Cardiac fibroblast (primary cell): ENCODE results near the gene ZNF629.
"Not testable (repeated sequence)": the region's sequence is repeated elsewhere in the genome, so short reads cannot be mapped to it uniquely, and the experiment has no call there.

Experiments used
- DNase-seq, 2 donors: peaks; one replicate each; pipeline versions ENCODE4 v3.0.0 to v3.0.0-alpha.2; 2010; ENCODE audit warnings: low read depth in 2 of 2
- H3K4me3 ChIP-seq, 2 donors: replicated peaks in 1 of 2; 1 replicate in 1 of 2; 2 replicates in 1 of 2; pipeline ENCODE4 v1.5.1; 2011; ENCODE audit warnings: low read depth in 2 of 2, low read length in 2 of 2, mild to moderate bottlenecking in 2 of 2, moderate library complexity in 1 of 2
- TF ChIP-seq, protein P1 (sequence below): IDR thresholded peaks from one replicate; pipeline ENCODE4 v1.5.1; 2011; ENCODE audit warnings: low read depth, mild to moderate bottlenecking, low read length, inconsistent platforms

The ZNF629 gene

DNA sequence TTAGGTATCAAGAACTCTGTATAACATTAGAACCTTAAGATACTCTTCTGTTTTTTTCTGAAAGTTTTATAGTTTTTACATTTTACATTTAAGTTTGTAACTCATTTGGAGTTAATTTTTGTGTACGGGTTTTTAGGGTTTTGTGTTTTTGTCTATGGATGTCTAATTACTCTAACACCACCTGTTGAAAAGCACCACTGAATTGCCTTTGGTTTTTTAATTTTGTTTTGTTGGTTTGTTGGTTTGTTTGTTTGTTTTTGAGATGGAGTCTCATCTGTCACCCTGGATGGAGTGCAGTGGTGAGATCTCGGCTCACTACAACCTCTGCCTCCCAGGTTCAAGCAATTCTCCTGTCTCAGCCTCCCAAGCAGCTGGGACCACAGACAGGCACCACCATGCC is 29.8 kb upstream of the ZNF629 start:
- H3K4me3 ChIP-seq: no peak overlapping the region
- DNase-seq: no peak
- TF ChIP-seq, protein P1, sequence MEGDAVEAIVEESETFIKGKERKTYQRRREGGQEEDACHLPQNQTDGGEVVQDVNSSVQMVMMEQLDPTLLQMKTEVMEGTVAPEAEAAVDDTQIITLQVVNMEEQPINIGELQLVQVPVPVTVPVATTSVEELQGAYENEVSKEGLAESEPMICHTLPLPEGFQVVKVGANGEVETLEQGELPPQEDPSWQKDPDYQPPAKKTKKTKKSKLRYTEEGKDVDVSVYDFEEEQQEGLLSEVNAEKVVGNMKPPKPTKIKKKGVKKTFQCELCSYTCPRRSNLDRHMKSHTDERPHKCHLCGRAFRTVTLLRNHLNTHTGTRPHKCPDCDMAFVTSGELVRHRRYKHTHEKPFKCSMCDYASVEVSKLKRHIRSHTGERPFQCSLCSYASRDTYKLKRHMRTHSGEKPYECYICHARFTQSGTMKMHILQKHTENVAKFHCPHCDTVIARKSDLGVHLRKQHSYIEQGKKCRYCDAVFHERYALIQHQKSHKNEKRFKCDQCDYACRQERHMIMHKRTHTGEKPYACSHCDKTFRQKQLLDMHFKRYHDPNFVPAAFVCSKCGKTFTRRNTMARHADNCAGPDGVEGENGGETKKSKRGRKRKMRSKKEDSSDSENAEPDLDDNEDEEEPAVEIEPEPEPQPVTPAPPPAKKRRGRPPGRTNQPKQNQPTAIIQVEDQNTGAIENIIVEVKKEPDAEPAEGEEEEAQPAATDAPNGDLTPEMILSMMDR: no peak

DNA sequence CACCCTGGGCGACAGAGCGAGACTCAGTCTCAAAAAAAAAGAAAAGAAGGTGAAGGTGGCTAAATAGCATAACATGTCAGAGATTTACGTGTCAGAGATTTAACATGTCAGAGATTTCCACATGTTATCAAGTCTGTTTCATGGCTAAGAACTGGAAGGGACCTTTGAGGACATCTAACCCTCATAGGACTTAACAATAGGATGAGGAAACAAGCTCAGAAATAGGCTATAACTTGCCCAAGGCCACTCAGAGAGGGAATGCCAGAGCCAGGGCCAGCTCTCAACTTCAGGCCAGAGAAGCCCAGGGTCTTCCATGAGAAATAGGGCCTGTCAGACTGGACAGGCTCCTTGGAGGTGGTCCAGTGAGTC is 26.8 kb upstream of the ZNF629 start:
- TF ChIP-seq, protein P1: no peak
- no peak for DNase-seq
- peak overlapping the region in 1 of 2 donors; percentile 42 for H3K4me3 ChIP-seq

DNA sequence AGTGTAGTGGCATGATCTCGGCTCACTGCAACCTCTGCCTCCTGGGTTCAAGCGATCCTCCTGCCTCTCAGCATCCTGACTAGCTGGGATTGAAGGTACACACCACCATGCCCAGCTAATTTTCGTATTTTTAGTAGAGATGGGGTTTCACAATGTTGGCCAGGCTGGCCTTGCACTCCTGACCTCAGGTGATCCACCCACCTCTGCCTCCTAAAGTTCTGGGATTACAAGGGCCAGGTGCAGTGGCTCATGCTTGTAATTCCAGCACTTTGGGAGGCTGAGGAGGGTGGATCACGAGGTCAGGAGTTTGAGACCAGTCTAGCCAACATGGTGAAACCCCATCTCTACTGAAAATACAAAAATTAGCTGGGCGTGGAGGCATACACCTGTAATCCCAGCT is 22.7 kb upstream of the ZNF629 start:
- DNase-seq, H3K4me3 ChIP-seq: not testable (repeated sequence)

DNA sequence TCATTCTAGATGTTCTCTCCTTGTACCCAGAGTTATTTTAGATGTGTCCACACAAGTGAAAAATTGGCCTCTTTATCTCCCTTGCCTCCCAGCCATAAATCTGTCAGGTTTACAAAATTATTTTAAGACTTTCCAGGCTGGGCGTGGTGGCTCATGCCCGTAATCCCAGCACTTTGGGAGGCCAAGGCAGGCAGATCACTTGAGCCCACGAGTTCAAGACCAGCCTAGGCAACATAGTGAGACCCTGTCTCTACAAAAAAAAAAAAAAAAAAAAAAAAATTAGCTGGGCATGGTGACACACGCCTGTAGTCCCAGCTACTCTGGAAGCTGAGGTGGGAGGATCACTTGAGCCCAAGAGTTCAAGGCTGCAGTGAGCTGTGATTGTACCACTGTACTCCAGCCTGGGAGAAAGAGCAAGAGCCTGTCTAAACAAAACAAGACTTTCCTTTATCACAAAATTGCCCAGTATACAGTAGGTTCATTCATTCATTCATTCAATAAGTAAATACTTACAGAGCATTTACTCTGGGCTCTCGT is 22.0 kb upstream of the ZNF629 start:
- H3K4me3 ChIP-seq: not testable (repeated sequence)

DNA sequence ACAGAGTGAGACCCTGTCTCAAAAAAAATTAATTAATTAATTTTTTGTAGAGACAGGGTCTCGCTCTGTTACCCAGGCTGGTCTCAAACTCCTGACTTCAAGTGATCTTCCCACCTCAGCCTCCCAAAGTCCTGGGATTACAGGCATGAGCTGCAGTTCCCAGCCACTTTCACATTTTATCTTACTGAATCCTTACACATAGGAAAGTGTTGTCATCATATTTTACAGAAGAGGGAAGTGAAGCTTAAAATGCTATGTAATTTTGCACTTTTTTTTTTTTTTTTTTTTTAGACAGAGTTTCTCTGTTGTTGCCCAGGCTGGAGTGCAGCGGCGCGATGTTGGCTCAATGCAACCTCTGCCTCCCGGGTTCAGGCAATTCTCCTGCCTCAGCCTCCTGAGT is 21.1 kb upstream of the ZNF629 start:
- TF ChIP-seq, protein P1: no peak
- H3K4me3 ChIP-seq: no peak overlapping the region
- no peak for DNase-seq

More for the DNA sequence above, 22.0 kb upstream of the ZNF629 start:
- DNase-seq: not testable (repeated sequence)

DNA sequence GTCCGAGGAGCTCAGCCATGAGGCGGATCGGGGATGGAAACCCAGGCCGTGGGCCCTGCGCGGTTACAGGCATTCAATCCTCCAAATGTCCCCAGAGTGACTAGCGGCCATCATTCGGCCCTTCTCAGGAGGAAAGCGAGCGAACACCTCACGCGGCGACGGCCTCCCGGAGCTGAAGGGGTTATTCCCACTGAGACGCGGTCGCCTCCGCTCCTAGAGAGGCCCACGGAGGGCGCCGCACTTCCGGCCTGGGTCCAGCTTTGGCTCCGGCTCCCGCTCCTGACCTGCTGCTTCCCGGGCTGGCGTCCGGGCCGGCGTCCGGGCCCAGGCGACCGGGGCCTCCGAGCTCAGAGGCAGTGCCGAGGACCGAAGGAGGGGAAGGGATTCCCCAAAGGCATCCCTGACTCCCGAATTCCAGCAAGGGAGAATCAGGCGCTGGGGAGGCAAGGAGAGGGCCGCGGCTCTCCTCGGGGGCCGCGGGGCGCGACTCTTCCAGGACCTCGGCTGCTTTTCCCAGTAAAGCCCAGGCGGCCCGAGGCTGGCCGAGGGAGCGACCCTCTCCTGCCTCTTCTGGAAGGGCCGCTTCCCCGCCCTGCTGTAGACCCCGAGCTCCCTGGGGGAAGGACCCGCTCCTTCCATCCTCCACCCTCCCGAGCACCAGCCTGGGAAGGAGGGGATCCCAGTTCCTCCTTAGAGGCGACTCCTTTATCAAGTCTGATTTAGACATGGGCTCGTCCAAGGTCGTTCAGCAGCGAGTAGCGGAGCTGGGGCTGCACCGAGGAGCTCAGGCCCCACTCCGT is 18.6 kb upstream of the ZNF629 start:
- TF ChIP-seq, protein P1: no peak
- peak; percentile 82 to 87 for DNase-seq
- peak overlapping the region; percentile 78 to 81 for H3K4me3 ChIP-seq

DNA sequence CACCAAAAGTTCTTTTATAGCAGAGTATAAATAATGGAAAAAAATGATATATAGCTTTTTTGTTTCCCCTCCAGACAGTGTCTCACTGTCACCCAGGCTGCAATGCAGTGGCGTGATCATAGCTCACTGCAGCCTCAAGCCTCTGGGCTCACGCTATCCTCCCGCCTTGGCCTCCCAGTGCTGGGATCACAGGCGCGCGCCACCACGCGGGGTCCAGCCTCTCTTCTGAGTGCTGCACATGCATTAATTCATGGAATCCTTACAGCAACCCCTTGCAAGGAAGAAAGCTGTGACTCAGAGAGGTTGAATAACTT is 18.0 kb upstream of the ZNF629 start:
- TF ChIP-seq, protein P1: no peak
- DNase-seq: no peak
- H3K4me3 ChIP-seq: peak overlapping the region; percentile 78 to 81

DNA sequence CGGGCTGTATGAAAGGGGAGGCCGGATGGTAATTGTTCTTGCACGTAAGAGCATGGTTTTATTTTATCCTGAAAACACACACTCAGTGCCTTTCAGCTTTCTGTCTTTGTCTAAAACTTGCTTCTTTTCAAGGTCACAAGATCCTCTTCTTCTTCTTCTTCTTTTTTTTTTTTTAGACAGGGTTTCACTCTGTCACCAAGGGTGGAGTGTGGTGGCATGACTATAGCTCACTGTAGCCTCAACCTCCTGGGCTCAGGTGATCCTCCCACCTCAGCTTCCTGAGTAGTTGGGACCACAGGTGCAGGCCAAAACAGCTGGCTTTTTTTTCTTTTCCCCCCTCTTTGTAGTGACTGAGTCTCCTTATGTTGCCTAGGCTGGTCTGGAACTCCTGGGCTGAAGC is 15.9 kb upstream of the ZNF629 start:
- no peak for DNase-seq
- TF ChIP-seq, protein P1: no peak
- no peak overlapping the region for H3K4me3 ChIP-seq
